Measurements from ENCODE around the gene SEH1L.
A peak's percentile ranks its signal among the peaks of the same experiment; 100 is the strongest.
"Not testable (repeated sequence)": the region's sequence is repeated elsewhere in the genome, so short reads cannot be mapped to it uniquely, and the experiment has no call there.

Gene SEH1L

GRCh38 chr18:12947285-12948049, at the start of gene SEH1L:
SEH1L (plus strand) TSS chr18:12948011; CDS start chr18:12948122, 111 bp downstream.
- peak; percentile 96 for DNase-seq

- DNase-seq = not testable (repeated sequence)
Observed at GRCh38 chr18:12901208-12901607, 46.6 kb upstream of the SEH1L start.

- peak; percentile 47 for DNase-seq
Observed at GRCh38 chr18:12904012-12904516, 43.7 kb upstream of the SEH1L start.

GRCh38 chr18:12906119-12906518, 41.7 kb upstream of the SEH1L start:
- no peak for DNase-seq

- no peak for DNase-seq
Observed at GRCh38 chr18:12906773-12907172, 41.0 kb upstream of the SEH1L start.

GRCh38 chr18:12907258-12907925, 40.4 kb upstream of the SEH1L start:
- DNase-seq = no peak

GRCh38 chr18:12908706-12909105, 39.1 kb upstream of the SEH1L start:
- DNase-seq = no peak

GRCh38 chr18:12911025-12911928, 36.5 kb upstream of the SEH1L start:
- peak; percentile 62 for DNase-seq

GRCh38 chr18:12911929-12912703, 35.7 kb upstream of the SEH1L start:
- no peak for DNase-seq

GRCh38 chr18:12921178-12921577, 26.6 kb upstream of the SEH1L start:
- DNase-seq = no peak

GRCh38 chr18:12922266-12922665, 25.5 kb upstream of the SEH1L start:
- no peak for DNase-seq

GRCh38 chr18:12924616-12925015, 23.2 kb upstream of the SEH1L start:
- no peak for DNase-seq

- no peak for DNase-seq
Observed at GRCh38 chr18:12928206-12928605, 19.6 kb upstream of the SEH1L start.

GRCh38 chr18:12928641-12929040, 19.2 kb upstream of the SEH1L start:
- DNase-seq = no peak

GRCh38 chr18:12929477-12930083, 18.2 kb upstream of the SEH1L start:
- no peak for DNase-seq

GRCh38 chr18:12930376-12930775, 17.4 kb upstream of the SEH1L start:
- no peak for DNase-seq

GRCh38 chr18:12930908-12931307, 16.9 kb upstream of the SEH1L start:
- DNase-seq = no peak

- no peak for DNase-seq
Observed at GRCh38 chr18:12933327-12933726, 14.5 kb upstream of the SEH1L start.

GRCh38 chr18:12934454-12935071, 13.2 kb upstream of the SEH1L start:
- DNase-seq = peak; percentile 79

- no peak for DNase-seq
Observed at GRCh38 chr18:12939162-12939561, 8.6 kb upstream of the SEH1L start.

GRCh38 chr18:12943215-12943614, 4.6 kb upstream of the SEH1L start:
- no peak for DNase-seq
